Measurements from ENCODE around the gene TRERF1.

- TF ChIP-seq POLR2AphosphoS5 (IDR thresholded peaks at IDR 0.05; ENCODE audit: borderline replicate concordance, low read depth, low read length) (no peak), EZH2 (IDR thresholded peaks at IDR 0.05) (no peak)
Observed at GRCh38 chr6:42339991-42340401, 111.7 kb downstream of the TRERF1 start.

Measured in SK-N-MC (cell line).